HuH-7.5 (cell line): ENCODE data around the gene SMYD3.
"Not testable (repeated sequence)": the region's sequence is repeated elsewhere in the genome, so short reads cannot be mapped to it uniquely, and the experiment has no call there.

Source experiments
- DNase-seq: peaks from one replicate; pipeline ENCODE4 v3.0.0; 2011; ENCODE audit warnings: low spot score

The SMYD3 gene

DNA sequence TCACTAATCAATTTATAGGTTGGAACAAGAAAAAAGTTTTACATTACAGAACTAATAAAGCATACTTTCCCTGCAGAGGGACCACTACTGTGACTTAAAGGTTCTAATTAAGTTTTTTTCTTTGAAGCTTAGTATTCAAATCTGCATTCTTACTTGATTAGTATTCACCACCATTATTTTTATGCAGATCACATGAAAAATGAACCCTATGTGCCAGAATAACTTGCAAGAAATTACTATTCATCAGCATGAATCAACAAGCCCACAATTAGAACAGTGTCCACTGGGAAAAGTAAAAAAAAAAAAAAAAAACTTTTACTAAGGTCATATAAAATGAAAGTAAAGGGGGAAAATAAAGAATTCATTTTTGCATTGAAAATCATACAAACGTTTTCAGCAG is 90.8 kb downstream of the SMYD3 start:
- DNase-seq, result no peak

DNA sequence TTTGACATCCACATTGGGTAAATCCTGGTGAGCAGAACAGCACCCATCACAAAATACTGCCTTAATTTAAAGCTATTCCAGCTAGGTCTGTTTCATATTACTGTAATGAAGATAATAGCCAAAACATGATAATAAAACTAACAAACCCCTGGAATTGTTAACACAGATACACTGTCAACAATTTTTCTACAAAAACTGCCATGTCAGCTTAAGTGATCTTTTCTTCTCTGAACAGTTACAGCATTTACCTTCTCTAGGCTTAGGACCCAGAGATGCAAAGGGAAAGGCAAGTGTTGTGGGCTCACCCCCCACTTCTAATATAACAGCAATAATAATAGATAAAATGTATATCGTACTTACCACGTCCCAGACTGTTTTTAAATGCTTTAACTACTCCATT is 92.1 kb downstream of the SMYD3 start:
- DNase-seq, result no peak

DNA sequence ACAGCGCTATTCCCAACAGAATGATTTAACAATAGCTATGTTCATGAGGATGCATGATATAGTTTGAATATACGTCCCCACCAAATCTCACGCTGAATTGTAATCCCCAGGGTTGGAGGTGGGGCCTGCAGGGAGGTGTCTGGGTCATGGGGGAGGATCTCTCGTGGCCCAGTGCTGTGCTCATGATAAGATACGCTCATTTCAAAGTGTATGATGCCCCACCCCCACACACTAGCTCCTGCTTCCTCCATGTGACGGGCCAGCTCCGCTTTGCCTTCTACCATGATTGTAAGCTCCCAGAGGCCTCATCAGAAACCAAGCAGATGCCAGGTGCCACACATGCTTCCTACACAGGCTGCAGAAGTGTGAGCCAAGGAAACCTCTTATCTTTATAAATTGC is 93.6 kb downstream of the SMYD3 start:
- no peak for DNase-seq

DNA sequence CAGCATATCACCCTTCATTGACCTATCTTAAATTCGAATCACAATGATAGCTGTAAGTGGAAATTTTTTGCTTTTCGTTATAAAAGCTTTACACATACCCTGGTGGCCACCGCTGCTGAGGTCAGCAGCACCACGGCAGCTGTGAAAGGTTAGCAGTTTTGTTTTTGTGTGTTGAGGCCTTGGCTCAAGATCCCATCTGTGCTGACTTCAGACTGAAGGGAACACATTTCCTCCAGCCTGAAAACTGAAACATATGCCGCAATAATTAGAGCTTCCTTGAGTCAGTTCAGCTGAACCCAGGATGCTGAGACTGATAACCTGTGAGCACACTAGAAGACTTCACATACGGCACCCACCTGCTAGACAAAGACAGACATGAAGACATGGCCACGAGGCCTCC is 103.0 kb downstream of the SMYD3 start:
- no peak for DNase-seq

DNA sequence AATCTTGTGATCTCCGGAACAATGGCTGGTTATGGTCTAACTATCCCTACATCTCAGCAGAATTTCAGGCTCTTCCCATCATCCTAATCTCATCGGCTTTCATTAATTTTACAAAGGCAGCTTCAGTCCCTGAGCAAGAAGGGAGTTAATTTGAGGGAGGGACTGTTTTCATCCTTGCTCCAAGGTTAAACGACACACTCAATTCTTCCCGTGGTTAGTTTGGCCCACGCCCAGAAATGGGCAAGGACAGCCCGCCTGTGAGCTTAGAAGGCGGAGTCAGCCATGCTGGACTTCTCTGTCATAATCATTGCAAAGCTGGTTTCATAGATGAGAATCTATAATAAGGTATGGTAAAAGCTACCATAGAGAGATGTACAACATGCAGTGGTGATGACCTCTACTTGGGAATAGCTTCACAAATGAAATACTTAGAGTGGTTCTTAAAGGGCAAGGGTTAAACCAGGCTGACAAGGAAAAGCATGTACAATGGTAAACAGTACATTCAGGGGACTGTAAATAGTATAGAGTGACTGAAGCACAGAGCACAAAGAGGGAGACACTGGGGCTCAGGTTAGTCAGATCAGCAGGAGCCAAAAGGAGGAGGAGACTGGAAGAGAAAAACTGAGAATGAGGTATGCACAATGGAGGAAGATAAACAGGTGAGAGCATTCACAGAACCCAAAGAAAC is 108.8 kb downstream of the SMYD3 start:
- no peak for DNase-seq

DNA sequence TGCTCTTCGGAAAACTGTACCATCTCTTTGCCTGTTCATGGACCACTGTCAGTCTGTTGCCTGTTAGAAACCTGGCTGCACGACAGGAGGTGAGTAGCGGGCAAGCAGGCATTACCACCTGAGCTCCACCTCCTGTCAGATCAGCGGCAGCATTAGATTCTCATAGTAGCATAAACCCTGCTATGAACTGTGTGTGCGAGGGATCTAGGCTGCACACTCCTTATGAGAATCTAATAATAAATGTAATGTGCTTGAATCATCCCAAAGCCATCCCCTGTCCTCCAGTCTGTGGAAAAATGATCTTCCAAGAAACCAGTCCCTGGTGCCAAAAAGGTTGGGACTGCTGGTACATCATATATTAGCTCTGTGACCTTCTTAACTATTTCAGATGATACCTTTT is 110.0 kb downstream of the SMYD3 start:
- DNase-seq, result no peak

DNA sequence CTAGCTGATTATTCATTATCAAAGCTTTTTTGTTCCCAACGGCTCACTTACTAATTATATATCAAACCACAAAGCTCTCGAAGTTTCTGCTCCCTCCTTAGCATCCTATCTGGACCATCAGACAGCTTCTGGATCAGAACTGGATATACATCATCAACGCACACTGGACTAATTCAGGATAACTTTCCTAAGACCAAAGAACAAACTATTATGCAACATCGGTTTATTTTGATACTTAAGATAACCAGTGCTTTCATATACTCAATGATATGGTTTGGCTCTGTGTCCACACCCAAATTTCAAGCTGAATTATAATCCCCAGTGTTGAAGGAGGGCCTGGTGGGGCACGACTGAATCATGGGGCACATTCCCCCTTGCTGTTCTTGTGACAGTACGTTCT is 110.8 kb downstream of the SMYD3 start:
- DNase-seq, result no peak

DNA sequence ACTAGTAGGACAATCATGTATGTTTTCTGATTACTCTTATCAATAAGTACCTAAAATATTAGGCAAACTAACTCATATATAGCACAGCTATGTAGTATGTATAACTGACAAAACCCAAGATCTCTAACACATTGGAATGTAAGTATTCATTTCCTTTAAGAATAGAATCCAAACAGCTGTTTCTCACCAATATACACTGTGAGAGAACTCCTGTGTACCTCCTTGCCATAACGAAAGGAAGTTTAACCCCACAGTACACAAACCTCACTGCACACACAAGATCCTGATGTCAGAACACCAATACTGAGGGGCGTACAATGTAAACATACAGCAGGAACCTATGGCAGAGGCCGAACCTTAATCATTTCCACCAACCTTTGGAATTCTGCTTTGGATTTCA is 113.0 kb downstream of the SMYD3 start:
- no peak for DNase-seq

DNA sequence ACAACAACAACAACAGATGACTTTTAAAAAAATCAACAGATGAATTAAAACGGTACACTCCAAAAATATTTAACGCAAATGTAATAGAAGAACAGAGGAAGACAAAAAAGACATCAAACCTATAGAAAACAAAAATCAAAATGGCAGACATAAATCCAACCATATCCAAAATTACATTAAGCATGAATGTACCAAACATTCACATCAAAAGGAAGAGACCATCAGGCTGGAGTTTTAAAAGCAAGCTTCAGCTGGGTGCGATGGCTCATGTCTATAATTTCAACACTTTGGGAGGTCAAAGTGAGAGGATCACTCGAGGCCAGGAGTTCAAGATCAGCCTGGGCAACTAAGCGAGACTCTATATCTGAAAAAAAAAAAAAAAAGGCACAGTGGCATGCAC is 116.2 kb downstream of the SMYD3 start:
- no peak for DNase-seq

DNA sequence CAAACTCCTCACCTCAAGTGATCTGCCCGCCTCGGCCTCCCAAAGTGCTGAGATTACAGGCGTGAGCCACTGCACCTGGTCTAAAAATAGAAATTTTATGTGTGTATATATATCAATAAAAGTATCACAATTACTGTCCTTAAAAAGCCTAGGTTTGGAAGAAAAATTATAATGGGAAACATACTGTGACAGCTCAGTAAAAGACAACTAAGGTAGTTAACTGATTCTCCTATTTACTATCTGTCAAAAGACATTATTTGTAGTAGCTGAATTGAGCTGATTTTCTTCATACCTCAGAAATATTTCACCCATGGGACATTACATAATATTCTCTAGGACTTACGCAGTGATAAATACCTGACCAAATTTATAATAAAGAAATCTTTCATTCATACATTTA is 122.5 kb downstream of the SMYD3 start:
- DNase-seq, result no peak

DNA sequence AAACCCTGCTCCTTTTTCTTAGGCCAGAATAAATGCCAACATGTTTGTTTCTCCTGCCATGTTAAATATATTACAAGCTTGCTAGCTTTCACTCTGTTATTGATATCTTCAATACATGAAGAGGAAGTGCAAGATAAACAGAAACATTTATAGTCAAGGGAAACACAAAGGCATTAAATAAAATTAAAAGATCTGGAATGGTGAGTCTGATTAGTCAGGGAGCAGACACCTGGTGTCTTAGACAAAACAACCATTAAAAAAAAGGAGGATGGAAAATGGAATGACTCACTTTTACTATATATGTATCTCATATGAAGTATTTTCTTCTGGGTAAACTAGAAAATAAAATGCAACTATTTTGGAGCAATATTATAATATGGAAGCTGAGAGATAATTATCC is 123.3 kb downstream of the SMYD3 start:
- DNase-seq, result no peak

DNA sequence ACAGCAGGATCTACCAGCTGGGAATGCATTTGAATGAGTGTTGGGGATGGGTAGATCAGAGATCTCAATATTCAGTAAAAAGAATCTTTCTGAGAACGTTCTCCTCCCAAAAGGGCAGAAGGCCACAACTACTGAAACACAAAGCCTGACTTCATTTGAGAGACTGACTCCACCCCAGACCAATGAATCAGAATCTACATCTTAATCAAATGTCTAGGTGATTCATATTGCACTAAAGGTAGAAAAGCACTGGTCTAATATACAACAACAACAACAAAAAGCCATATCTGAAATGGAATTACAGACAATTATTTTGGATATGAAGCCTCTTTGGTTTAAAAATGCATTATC is 123.9 kb downstream of the SMYD3 start:
- no peak for DNase-seq

DNA sequence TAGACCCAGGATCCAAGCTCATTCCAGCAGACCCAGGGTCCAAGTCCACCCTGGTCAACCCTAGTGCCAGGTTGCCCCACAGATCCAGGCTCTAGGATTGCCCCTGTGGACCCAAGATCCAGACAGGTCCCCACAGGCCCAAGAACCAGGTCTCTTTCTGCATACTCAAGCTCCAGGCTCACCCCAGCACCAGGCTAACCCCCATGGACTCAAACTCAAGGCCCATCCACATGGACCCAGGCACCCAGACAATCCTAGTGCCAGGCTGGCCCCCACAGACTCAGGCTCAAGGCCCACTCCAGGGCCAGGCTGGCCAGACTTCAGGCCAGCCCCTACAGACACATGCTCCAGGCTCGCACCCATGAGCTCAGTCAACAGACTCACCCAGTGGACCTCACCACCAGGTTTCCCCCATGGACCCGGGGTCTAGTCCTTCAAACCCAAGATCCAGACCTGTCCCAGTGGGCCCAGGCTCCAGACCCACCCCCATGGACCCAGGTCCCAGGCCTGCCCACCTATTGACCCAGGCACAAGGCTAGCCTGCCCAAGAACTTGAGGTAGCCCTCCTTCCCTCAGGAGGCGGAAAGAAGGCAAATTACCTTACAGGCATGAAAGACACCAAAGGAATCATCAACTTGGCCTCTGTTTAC is 124.4 kb downstream of the SMYD3 start:
- no peak for DNase-seq

DNA sequence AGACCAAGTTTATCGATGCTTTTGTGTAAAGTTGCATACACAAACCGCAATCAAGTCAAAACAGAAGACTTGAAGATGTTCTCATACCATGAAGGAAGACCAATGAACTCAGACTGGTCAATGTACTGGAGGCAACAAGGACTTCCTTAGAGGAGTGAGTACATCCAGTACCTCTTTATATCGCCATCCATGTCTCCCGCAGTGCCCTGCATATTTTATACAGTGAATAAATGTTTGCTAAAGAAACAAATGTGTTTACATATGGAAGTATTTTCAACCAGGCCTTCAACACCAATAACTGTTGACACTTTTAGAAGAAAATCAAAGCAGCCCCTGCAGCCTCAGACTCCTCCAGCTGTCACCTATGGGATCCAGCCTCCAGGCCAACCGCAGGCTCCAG is 125.6 kb downstream of the SMYD3 start:
- no peak for DNase-seq

DNA sequence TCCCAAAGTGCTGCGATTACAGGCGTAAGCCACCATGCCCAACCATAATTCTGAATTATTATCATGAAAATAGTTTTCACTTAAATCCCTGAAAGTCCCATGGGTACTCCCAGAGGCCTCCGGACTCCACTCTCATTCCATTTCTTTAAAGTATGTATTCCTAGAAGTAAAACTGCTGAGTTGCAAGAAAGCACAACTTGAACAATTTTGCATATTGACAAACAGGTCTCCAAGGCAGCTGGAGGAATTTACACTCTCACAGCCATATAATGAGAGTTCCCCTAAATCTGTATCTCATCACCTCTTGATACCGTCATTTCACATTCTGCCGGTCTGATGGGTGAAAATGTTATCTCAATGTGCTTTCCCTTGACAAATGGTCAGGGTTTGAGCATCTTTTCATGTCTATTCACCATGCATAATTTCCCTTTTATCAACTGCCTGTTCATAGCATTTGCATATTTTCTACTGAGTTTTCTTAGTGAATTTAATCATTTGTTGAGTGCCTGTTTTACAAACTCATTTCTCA is 129.4 kb downstream of the SMYD3 start:
- no peak for DNase-seq

DNA sequence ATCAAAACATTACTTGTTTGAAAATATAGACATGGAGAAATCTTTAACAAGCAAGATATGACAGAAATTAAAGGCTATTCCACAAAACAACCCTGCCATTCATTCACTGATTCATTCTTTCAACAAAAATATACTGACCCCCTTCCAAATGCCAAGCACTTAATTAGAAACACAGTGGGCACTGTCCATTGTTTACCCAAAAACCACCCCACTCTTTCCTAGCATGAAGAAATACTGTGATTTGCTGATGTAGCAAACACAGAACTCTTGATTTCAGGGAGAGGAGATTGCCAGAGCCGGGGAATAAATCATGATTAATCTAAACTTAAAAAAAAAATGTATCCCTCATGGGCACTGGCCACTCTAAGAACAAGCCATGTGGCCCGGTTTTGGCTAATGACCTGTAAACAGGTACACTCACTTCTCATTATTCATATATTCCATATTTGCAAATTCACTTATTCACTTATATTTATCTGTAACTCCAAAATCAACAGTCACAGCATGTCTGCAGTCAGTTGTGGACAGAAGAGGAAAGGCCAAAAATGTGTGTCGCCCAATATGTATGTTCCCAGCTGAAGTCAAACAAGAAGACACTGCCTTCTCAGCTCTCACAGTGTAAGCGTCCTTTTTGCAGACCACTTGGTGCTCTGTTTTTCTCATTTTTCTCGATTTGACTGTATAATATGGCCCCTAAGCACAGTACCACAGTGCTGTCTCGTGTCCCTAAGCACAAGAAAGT is 133.1 kb downstream of the SMYD3 start:
- DNase-seq, result peak; percentile 16

DNA sequence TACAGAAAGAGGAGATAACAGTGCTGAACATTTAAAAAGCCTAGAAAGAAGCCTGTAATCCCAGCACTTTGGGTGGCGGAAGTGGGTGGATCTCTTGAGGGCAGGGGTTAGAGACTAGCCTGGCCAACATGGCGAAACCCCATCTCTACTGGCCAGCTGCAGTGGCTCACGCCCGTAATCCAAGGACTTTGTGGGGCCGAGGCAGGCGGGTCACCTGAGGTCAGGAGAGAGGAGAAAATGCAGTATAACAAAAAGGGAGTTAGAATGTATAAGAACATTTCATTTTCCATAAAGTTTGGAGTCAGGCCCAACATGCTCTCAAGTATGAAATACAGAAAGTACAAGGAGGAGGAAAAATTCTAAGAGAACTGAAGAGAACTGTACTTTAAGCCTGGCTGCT is 134.5 kb downstream of the SMYD3 start:
- DNase-seq, result no peak

DNA sequence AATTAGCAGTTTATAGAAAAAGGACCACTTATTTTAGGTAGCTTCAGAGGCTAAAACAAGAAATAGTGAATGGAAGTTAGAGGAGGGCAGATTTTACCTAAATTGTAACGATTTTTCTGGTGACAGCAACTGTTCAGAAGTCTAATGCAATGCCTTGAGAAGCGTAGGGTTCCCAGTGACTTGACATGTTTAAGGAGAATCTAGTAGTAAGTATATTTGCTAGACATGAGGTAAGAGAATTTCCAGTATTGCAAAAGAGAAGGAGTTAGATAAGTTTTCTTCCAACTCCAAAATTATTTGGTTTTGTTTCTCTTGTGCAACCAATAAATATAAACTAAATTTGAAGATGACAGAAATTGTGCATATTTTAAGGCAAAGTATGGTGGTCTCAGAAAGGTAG is 140.0 kb downstream of the SMYD3 start:
- no peak for DNase-seq

DNA sequence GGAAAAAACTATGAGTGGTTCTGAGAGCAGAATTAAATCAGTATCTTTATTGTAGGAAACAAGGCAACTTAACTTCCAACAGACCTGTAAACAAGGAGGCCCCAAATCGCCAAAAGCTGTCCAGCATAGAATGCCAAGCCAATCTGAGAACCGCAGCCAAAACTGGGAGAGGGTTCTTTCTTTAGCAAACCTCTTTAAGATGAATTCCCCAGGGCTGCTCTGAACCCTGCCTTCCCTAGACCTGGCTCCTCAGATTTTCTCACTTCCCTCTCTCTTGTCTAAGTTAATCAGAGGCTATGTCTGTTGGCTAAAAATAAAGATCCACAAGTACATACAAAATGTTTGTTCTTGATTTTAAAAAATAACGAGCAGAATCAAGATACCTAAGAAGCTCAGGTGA is 141.4 kb downstream of the SMYD3 start:
- DNase-seq, result no peak

DNA sequence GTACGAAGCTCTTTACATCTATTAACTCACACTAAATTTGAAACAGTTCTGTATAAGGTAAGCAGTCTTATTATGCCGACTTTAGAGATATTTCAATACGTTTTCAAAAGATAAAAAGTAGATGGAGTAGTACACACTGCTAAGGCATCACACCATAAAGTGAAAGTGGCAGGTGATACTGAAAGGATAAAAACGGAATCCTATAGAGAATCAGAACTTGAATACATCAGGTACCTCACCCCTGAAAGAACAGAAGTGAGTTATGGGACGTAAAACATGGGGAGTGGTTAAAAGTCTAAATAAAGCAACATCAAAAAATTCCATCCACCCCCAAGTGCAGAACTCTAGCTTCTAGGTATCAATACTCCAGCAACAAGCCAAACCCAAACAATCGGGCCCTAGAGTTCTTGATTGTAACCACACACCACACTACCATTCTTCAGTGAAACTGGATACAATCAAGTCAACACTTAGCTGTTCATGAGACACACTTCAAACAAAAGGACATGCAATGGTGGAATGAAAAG is 142.6 kb downstream of the SMYD3 start:
- DNase-seq, result no peak

DNA sequence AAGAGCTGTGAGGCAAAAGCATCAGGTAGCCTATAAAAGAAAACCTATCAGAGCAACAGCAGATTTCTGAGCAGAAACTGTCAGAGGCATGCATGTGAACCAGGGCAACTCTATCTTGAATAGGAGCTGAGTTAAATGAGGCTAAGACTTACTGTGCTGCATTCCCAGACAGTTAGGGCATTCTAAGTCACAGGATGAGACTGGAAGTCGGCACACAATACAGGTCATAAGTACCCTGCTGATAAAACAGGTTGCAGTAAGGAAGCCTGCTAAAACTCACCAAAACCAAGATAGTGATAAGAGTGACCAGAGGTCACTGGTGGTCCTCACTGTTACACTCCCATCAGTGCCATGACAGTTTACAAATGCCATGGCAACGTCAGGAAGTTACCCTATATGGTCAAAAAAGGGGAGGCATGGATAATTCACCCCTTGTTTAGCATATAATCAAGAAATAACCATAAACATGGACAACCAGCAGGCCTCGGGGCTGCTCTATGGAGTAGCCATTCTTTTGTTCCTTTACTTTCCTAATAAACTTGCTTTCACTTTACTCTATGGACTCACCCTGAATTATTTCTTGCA is 150.0 kb downstream of the SMYD3 start:
- not testable (repeated sequence) for DNase-seq

DNA sequence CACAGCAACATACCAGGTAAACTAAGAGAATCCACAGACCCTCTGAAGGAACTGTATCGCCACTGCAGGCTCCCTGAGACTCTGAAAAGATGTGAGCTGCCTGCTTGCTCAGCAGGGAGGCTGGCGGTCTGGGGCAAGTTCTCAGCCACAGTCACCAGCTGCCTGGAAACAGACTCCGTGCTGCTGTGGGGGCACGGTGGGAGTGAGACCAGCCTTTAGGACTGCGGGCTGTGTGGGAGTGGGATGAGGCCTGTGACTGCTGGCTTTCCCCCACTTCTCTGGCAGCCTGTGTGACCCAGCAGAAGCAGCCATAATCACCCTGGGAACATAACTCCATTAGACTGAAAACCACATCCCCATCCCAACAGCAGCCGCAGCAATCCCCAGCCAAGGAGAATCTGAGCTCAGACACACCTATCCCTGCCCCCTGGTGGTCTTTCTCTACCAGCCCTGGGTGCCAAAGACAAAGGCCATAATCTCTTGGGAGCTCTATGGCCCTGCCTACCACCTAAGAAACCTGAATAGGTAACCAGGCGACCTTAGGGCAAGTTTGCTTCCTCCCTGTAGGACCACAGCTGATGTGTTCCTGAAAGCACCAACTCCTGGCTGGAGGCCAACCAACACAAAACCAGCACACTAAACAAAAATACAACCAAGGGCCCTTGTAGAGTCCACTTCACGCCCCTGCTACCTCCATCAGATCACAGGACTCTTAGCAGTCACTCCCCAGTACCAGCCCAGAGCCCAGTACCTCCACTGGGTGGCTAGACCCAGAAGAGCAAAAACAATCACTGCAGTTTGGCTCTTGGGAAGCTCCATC is 151.5 kb downstream of the SMYD3 start:
- no peak for DNase-seq
